ENCODE measurements around the gene SIVA1.

Gene SIVA1

DNA sequence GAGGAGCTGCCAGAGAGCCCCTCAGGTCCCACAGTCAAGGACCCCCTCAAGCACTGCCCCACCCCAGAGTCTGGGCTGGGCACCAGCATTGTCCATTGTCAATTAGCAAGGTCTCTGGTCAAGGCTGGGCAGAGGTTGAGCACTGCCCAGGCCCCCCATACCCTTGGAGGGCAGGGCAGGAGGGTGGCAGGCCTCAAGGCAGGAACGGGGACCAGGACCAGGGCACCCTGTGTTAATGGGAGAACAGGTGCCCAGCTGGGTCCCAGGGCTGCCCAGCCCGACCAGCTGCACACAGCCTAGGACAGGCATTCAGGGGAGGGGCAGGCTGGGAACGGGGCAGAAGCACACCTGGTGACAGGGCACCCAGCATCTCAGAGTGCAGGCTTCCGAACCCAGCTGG lies 18.4 kb downstream of the SIVA1 start:
- no peak for DNase-seq (ENCODE audit: low read depth in 2 of 2)

- DNase-seq (ENCODE audit: low read depth in 2 of 2): no peak
Observed at GRCh38 chr14:104771918-104772706, 19.2 kb downstream of the SIVA1 start.

DNA sequence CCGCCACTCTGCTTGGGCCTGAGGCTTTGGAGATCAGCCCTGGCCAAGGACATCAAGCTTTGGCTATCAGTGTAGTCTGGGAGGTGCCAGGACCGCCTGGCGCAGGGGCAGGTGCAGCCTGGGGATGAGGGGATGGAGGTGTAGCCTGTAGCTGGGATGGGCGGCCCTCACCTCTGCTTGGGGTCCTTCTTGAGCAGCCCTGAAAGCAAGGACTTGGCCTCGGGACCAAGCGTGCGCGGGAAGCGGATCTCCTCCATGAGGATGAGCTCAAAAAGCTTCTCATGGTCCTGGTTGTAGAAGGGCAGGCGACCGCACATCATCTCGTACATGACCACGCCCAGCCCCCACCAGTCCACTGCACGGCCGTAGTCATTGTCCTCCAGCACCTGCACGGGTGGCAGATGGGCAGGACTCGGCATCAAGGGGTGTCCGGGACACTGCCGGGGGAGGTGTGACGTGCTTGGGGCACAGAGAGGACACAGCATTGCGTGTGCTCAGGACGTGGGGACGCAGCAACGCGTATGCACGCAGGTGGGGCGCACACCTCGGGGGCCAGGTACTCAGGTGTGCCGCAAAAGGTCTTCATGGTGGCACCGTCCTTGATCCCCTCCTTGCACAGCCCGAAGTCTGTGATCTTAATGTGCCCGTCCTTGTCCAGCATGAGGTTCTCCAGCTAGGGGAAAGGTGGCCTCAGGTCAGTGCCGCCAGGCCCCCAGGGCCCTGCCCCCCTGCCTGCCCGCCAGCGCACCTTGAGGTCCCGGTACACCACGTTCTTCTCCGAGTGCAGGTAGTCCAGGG lies 20.0 kb downstream of the SIVA1 start:
- DNase-seq (ENCODE audit: low read depth in 2 of 2): no peak

GRCh38 chr14:104773505-104774452 lies 20.8 kb downstream of the SIVA1 start:
- no peak for DNase-seq (ENCODE audit: low read depth in 2 of 2)

DNA sequence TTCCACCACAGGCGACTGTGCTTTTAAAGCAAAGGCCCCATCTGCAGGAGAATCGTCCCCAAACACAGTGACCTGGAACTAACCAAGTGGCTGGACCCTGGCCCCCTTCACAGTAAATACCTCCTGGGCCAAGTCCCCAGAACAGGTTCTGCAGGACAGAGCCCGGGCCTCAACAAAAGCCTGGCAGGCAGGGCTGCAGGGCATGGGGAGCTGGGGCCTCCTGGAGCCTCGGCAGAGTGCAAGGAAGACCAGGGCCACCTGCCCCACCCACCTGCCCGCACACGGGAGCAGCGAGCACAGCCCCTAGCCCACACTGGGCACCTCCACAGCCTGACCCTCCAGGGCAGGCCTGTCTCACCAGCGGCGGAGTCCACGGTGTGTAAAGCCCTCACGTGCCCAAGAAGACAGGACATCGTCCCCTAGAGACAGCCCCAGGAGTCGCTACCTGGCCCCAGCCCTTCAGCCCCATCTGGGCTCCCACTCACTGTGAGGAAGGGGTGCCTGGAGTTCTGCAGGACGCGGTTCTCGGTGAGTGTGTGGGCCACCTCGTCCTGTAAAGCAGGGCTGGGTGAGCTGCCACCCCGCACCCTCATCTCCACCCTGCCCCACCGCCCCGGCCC lies 21.6 kb downstream of the SIVA1 start:
- DNase-seq (ENCODE audit: low read depth in 2 of 2): no peak

- DNase-seq (ENCODE audit: low read depth in 2 of 2): no peak
Observed at GRCh38 chr14:104775073-104775489, 22.1 kb downstream of the SIVA1 start.

- no peak for DNase-seq (ENCODE audit: low read depth in 2 of 2)
Observed at GRCh38 chr14:104776481-104776880, 23.5 kb downstream of the SIVA1 start.

DNA sequence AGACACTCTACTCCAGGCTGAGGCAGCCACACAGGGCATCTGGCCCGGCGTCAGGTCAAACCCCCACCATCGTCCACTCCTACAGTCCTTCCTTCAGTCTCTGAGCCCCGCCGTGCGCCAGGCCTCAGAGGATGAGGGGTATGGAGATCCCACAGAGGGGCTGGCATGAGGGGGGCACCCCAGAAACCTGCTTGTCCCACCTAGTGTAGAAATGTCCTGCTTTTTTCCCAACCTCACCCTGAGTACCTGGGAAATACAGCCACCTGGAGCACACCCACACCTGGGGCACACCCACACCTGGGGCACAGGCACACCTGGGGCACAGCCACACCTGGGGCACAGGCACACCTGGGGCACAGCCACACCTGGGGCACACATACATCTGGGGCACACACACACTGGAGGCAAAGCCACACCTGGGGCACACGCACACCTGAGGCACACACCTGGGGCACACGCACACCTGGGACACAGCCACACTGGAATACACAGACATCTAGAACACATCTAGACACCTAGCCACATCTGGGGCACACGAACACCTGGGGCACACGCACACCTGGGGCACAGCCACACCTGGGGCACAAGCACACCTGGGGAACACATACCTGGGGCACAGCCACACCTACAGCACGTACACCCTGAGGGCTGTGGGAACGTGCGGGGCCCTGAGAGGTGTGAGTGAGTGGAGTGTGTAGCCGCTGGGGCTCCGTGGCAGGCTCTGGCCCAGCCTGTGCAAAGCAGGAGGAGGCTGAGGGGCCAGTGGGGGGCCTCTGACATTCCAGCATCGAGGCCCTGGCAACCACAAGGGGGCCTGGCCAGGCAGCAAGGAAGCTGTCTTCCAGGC lies 24.2 kb downstream of the SIVA1 start:
- no peak for DNase-seq (ENCODE audit: low read depth in 2 of 2)

DNA sequence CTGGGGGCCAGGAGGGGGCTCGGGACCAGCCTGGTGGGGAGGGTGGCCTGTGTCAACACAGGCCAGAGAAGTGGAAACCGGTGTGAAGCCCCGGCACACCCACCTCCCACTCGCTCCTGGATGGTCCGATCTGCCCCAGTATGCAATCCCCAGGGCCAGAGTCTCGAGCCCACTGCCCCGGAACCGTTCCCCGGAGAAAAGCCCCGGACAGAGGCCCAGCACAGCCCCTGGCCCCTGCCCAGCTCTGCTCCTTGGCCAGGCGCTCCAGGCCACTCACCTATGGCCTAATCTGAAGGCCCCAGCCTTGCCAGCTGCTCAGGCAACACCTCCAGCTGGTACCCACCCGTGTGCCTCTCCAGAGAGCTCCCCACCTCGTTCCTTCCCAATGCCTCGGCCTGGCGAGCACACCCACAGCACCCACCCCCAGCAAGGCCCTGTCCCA lies 24.9 kb downstream of the SIVA1 start:
- DNase-seq (ENCODE audit: low read depth in 2 of 2): no peak

DNA sequence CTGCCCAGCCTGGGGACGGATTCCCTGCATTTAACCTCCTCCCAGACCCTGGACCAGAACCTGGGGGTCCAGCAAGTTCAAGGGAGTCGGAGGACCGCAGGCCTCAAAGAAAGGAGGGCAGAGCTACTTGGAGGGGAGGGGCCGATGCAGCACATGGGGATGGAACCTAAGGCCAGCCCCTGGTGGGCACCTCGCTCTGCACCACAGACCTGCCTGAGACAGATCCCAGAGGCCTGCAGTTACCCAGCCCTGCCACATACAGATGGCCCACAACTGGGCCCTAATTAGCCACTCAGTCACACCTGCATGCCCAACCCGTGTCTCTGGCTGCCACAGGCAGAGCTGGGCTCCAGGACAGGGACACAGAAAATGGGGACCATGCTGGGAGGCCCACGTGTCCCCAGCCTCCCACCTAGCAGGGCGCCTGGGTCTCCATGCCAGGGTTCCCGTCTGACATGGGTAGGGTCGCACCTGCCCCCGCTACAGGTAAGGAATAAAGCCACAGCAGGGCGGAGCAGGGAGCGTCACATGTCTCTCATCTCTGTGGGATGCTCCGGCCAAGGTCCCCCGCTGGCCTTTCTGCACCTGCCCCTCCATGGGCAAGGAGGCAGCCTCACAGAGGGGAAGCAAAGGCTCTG lies 25.9 kb downstream of the SIVA1 start:
- no peak for DNase-seq (ENCODE audit: low read depth in 2 of 2)

GRCh38 chr14:104779776-104780512 lies 27.0 kb downstream of the SIVA1 start:
- DNase-seq (ENCODE audit: low read depth in 2 of 2): no peak

GRCh38 chr14:104780513-104781030 lies 27.6 kb downstream of the SIVA1 start:
- DNase-seq (ENCODE audit: low read depth in 2 of 2): no peak

DNA sequence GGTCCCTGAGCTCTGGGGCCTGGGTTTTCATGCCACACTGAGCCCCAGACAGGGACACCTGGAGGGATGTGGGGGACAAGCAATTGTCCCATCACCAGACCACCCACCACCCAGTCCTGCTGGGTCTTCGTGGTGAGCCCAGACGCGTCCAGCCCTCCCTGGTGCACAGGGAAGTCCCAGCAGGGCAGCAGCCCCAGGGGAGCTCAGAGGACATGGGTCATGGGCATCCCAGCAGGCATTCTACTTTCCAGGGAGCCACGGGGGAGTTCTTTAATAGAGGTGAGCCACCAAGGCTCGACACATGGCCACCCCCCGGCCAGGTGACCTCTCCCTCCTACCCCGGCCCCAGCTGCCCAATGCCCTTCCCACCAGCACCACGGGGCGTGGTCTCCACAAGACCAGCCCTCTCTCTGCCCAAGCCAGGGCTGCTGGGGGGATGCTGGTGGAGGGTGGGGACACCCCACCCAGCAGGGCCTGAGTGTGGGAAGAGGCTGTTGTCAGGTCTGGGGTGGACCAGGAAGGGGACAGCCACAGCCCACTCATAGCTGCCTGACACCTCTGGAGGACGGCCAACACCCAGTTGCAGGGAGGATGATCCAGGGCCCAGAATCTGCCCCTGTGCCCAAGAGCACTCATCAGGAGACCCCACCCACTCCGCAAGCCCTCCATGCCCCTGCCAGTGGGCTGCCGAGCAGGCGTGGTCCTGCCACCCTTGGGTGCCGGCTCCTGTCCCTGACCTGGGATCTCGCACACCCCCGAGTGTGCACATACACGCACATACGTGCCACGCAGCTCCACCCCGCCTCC lies 28.5 kb downstream of the SIVA1 start:
- DNase-seq (ENCODE audit: low read depth in 2 of 2): no peak

- no peak for DNase-seq (ENCODE audit: low read depth in 2 of 2)
Observed at GRCh38 chr14:104782086-104782807, 29.3 kb downstream of the SIVA1 start.

DNA sequence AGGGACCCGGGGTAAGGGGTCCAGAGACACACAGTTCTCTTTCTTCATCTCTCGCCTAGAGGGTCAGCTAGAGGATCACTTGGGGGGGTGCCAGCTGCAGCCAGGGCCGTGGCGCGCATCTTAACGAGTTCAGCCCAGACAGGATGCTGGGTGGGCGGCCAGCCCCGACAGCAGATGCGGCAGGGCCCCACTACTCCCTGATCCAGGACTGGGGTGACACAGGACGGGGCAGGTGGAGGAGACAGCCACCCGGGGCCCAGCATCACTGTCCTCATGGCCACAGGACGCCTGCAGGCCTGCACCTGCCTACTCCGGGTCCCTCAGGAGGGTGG lies 29.8 kb downstream of the SIVA1 start:
- DNase-seq (ENCODE audit: low read depth in 2 of 2): no peak

GRCh38 chr14:104783484-104784217 lies 30.7 kb downstream of the SIVA1 start:
- no peak for DNase-seq (ENCODE audit: low read depth in 2 of 2)

DNA sequence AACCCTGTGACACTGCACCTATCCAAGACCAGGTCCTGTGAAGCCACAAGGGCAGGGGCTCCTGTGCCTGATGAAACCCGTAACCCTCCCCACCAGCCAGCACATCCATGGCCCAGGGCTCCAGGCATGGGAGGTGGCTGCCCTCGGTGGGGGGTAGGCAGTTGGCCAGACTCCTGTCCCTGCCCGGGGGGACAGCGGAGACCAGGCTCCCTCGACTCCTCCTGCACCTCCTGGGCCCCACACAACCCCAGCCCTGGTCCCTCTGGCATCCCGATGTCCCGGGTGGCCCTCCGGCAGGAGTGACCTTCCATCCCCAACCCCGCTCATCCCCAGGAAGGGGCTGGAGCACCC lies 31.2 kb downstream of the SIVA1 start:
- DNase-seq (ENCODE audit: low read depth in 2 of 2): no peak

All from fibroblast of skin of left biceps (primary cell).